ENCODE results near the gene CRADD. TPM values are rescaled to one million over a fixed set of nuclear protein-coding genes. Genes with fewer than 3 reads are reported as not detected.

Gene CRADD
- total and polyA plus RNA-seq, 10 of the 15 experiments (the other 5 are each of a cell fraction or from before 2014, with no cell fraction given) = 7.6 to 15.5 (median 11.7) TPM

GRCh38 chr12:93759512-93760081, 82.4 kb downstream of the CRADD start (continued):
- TF ChIP-seq, protein P1, sequence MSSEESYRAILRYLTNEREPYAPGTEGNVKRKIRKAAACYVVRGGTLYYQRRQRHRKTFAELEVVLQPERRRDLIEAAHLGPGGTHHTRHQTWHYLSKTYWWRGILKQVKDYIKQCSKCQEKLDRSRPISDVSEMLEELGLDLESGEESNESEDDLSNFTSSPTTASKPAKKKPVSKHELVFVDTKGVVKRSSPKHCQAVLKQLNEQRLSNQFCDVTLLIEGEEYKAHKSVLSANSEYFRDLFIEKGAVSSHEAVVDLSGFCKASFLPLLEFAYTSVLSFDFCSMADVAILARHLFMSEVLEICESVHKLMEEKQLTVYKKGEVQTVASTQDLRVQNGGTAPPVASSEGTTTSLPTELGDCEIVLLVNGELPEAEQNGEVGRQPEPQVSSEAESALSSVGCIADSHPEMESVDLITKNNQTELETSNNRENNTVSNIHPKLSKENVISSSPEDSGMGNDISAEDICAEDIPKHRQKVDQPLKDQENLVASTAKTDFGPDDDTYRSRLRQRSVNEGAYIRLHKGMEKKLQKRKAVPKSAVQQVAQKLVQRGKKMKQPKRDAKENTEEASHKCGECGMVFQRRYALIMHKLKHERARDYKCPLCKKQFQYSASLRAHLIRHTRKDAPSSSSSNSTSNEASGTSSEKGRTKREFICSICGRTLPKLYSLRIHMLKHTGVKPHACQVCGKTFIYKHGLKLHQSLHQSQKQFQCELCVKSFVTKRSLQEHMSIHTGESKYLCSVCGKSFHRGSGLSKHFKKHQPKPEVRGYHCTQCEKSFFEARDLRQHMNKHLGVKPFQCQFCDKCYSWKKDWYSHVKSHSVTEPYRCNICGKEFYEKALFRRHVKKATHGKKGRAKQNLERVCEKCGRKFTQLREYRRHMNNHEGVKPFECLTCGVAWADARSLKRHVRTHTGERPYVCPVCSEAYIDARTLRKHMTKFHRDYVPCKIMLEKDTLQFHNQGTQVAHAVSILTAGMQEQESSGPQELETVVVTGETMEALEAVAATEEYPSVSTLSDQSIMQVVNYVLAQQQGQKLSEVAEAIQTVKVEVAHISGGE (CRISPR knock-in tag; IDR thresholded peaks at IDR 0.05) = no peak
- TF ChIP-seq SREBF1 (IDR thresholded peaks at IDR 0.05; ENCODE audit: low read length) (no peak), REST (IDR thresholded peaks at IDR 0.05; ENCODE audit: low read depth, low read length) (no peak), JUNB (IDR thresholded peaks at IDR 0.05) (no peak), CHD4 (IDR thresholded peaks at IDR 0.05) (no peak), POLR2AphosphoS5 (IDR thresholded peaks at IDR 0.05; ENCODE audit: low read length) (no peak)

All from GM12878 (cell line).